Epidermal melanocyte (primary cell): ENCODE data around the gene ENHO.
A peak's percentile ranks its signal among the peaks of the same experiment; 100 is the strongest.
"Not testable (repeated sequence)": the region's sequence is repeated elsewhere in the genome, so short reads cannot be mapped to it uniquely, and the experiment has no call there.

Experiments
- DNase-seq: peaks from one replicate; pipeline ENCODE4 v3.0.0; 2011; ENCODE audit warnings: low spot score; ENCODE audit not compliant: insufficient read length

The ENHO gene

DNA sequence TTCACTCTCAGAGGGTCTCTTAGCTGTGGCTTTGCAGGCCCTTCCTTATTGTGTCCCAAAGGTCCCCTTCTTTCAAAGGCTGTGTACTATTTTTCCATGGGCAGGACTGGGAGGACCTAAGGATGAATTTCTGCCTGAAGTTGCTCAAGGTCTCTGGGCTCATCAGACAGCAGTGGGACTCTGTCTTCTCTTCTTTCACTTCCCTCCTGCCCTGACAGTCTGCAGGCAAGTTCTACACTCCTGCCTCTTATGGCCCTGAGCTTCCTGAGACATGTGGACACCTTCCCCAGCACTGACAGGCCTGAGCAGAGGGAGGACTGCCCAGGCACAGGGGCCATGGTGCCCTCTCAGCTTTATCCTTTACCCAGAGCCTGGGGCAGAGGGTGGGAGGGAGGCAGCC lies 14.8 kb downstream of the ENHO start:
- DNase-seq = no peak

DNA sequence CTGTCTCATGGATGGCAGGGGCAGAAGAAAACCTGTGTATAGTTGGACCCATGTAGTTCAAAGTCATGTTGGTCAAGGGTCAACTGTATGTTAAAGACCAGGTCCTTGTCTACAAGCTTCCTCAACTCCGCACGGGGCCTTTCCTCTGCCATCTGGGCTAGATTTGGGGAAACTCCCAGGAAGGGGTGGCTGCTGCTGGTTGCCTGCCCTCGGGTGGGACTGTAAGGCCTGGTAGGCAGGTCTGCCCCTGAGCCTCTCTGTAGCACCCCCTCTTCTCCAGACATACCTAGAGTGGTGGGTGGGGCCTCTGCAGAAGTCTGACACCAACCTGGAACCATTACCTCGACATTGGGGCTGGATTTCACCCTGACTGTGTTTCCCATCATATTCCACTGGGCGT lies 15.2 kb downstream of the ENHO start:
- no peak for DNase-seq

DNA sequence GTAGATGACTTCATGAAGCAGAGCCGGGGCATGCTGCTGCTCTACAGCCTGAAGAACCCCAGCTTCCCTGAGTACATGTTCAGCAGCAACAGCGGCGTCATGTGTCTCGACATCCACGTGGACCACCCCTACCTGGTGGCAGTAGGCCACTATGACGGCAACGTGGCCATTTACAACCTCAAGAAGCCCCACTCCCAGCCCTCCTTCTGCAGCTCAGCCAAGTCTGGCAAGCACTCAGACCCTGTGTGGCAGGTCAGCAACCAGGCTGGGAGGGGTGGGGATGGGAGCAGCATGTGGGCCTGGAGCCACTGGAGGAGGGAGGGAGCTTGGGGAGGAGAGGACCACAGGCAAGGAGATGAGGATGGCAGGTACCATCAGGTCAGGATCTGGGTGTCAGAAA lies 16.2 kb downstream of the ENHO start:
- DNase-seq = no peak

DNA sequence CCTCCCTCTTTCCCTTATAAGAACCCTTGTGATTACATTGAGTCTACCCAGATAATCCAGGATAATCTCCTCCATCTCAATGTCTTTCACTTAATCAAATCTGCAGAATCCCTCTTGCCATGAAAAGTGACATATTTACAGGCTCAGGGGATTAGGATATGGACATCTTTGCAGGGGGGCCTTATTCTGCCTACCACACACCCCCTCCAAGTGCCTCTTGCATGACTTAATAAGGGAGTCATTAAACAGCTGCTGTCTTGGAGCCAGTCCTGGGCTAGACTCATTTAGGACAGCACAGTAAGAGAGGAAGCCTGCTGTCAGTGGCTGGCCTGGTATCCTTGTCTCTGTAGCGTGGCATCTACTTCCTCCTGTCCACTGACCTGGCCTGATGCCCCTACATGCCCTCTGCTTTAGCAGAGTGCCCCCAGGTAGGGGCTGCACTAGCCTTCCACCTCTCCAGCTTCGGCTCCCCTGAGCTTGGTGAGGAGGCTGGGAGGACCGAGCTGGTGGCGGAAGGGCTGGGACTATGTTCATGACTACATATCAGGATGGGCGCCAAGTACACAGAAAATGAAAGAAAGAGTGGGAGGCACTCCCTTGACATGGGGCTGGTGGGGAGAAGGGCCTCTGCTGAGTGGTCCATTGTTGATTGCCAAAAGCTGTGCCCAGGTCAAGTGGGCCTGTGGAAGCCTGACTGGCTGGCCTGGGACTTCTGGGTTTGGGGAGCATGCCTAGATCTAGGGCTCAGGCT lies 17.2 kb downstream of the ENHO start:
- DNase-seq = no peak

DNA sequence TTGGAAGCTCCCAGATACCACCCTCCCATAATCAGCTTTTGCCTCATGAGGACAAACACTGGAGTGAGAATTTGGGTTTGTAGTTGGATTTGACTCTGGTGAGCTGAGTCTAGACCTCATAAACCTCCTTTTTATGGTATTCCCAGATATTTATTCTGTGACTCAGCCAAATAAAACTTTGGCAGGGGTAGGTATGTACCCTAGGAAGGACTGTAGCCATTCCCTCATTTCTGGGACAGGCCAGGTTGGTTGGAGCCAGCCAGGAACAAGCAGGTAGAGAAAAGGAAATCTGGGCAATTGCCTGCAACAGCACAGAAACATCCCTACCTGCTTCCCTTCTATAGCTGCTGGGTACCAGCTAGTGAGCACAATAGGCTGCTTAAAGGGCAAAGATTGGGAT lies 19.4 kb downstream of the ENHO start:
- DNase-seq = no peak

DNA sequence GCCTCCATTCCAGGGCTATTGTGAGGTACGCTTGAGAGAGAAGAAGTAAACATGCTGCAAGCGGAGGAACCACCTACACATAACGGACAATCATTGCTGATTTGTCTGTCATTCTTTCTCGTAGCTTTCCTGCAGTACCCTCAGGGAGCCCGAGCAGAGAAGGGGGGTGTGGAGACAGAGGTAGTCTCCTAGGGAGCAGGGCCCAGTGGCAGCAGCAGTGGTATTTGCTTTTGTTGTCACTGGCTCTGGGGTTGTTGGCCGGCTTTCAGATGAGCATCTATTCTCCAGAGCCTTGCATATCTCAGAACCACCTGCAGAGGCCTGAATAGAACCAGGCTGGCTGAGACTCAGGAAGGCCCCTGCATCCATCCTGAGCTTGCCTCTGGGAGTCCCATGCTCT lies 19.9 kb downstream of the ENHO start:
- no peak for DNase-seq

DNA sequence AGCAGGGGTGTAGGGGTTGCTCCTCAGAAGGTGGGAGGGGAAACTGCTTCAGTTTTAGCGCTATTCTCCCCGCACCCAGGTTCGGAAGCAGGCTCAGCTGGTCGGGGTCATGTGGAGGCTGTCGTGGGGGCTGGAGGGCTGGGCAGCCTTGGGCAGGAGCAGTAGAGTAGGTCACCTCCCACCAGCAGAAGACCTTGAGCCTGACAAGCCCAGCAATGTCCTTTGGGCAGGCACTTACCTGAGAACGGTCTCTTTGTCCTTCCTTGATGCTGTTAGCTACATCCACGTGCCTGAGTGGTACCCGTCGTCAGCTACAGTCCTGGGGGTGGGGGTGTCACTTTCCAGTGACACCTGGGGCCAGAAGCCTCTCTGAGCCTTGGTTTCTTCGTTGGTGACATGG lies 20.3 kb downstream of the ENHO start:
- DNase-seq = no peak

DNA sequence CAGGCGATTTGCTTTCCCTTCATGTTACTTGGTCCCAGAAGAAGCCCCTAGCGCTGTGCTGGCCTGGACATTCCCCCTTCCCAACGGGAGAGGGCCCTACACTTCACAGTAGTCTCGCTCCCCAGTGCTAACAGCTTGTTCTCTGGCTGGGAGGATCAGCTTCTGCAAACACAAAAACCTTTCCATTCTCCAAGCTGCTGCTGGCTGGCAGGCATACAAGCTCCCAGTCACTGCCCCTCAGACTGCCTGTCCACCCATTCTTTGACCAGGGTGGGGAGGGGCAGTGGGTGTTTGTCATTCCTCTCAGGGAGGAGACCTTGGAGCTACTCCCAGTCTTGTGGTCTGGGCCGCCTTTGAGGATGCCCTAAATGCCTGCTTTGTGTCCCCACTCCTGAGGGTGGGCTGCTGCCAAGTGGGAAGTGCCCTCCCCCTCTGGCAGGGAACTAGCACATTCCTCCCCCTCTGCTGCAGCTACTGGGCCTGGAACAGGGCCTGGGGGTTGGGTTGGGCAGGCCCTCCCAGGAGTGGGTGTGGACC lies 20.8 kb downstream of the ENHO start:
- DNase-seq = peak; percentile 75

DNA sequence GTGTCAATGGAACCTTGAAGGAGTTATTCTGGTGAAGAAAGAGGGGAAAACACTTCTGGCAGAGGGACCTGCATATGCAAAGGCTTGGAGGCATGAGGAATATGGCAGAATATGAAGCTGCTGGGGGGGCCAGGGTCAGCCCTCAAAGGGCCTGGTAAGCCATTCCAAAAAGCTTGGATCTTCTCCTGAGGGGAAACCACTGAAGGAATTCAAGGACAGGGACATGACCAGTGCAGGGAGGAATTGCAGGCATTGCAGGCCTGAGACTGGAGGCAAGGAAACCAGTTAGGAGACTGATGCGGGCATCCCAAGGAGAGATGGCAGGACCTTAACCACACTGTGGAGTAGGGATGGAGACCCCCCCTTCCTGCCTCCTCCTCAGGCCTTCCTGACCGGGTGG lies 21.4 kb downstream of the ENHO start:
- no peak for DNase-seq

DNA sequence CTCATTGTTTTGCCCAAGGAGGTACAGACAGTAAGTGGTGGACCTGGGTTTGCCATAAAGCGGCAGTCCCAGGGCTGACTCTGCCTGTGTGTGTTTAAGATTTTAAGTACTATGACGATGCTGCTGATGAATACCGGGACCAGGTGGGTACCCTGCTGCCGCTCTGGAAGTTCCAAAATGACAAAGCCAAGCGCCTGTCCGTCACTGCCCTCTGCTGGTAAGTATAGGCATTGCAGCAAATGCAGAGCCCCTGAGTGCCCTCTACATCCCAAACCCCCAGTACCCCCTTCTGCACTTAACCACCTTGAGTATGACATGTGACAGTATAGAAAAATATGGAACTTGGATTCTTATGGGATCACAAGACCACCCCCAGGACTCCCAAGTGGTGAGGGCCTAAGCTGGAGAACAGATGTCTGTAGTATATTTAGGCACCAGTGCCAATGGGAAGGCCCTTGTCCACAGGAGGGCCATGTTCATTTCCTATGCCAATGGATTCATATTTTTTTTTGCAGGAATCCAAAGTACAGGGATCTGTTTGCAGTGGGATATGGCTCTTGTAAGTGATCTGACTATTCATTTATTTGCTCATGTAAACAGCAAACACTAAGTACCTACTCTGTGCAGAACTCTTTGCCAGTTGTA lies 22.0 kb downstream of the ENHO start:
- peak; percentile 40 for DNase-seq

DNA sequence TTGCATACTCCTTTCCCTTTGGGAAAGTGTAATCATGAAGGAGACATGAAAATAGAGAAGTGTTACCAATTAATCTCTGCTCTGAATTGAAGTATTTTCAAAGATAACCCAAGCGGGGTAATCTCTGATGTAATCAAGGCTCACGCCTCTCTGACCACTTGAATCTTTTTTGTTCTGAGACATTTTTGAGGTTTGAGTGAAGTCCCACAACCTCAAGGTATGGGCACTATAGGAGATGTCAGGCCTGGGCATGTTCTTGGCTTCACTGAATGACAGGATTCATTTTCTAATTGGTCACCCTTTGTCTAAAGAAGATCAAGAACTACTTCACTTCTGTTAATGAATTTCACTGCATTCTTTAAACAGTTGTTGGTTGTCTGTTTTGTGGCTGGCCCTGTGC lies 23.7 kb downstream of the ENHO start:
- no peak for DNase-seq

DNA sequence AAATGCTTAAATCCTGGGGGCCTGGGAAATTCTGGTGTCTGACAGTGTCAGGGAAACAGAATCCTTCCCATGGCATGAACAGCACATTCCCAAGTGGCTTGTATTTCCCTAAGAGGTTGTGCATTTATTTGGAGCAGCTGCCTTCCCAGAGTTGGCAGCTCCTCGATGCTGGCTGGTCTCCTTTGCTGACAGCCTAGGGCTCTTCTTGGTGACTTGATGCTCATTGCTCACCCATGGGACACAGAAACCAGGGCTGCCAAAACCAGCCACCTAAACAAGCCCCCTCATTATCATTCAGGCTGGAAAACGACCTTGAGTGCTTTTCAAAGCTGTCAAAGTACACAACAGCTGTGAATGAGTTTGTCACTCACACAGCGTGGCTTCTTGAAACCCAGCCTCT lies 24.2 kb downstream of the ENHO start:
- DNase-seq = no peak

DNA sequence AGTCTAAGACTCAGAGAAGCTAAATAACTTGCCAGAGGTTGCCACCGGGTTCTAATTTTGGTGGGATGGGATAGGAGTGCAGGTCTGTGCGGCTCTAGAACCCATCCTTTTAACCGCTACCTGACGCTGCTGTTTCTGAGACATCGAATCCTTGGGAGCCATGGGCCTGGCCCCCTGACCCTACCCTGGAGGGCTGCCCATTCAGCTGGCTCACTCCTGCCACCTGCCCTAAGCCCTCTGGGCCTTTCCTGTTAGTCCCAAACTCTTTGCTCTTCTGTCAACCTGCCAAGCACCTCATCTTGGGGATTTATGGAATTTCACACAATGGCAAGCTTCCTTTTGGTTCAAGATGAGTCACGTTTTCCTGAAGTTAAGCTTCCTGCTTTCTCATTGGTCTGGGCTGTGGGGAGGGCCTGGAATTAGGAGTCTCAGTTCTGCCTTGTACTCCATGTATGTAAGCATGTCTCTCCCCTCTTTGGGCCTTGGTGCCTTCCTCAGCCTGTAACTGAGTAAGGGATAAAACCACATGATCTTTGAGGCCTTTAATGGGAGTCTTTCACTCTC lies 26.6 kb downstream of the ENHO start:
- no peak for DNase-seq

DNA sequence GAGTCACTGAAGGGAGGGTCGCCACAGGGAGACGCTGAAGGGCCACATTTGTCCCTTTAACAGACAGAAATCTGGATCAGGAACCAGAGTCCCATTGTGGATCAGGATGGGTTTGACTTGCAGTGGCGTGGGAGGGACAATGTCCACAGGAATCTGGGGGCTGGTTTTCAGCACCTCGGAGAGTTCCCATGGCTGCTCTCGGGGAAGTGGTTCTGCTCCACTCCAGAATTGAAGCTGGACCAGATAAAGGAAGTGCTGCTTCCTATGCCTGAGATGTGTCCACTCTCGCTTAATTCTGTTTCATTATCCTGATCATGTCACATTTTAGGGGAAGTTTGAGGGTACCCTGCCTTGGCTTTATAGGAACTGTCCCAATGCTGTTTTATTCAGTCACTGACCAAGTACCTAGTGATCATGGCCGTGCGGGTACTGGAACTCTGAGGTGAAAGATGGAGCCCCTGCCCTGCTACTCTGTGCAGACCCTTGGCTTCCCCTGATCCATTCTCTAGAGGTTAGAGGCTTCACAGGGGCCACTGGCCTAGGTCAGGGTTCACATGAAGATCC lies 28.7 kb downstream of the ENHO start:
- DNase-seq = peak; percentile 44

DNA sequence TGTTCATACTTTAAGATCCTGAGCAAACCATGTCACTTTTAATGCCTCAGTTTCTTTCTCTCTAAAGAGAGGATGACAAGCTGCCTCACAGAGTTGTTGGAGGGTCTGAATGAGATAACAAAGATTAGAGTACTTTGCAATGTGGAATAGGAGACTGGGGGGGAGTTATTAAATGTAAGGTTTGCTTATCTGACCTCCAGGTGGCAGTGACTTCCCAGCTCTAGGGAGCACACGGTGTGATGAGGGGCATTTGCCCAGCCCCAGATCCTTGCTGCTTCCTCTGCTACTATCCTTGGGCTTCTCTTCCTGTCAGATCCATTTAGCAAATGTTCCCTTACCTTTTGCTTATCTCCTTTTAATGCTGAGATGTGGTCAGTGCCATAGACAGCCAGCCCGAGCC lies 30.7 kb downstream of the ENHO start:
- DNase-seq = no peak

DNA sequence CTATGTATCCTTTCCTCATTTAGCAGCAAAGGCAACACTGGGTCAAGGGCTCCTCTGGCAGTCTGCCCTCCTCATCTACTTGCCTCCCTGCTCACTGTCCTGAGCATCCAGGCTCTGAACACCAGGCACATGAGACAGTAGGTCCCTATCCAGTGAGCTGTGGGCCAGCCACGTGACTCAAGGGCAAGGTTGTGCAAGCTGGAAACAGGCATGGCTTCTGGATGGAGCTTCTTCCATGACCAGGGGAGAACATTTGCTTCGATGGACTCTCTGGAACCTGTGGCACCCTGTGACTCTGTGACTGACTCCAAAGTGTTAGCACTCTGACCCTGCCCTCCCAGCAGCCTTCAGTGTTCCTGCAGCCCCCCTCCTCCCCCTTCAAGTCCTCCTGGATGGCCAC lies 31.2 kb downstream of the ENHO start:
- no peak for DNase-seq

DNA sequence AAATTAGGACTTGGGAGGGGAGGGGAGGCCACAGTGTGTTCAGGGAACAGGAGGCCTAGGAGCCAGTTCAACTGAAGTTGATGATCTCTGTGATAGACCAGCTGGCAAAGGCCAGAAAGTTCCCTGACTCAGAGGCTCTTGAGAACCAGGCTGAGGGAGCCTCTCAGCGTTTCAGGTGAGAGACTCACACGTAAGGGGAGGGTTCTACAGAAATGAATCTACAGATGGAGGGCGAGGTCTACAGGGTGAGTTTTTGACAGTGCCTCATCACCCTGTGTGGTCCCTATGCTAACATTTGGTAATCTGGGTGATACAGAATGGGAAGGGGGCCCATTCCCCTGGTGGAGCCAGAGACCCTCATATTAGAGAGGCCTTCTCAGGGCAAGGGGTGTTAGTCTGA lies 32.0 kb downstream of the ENHO start:
- no peak for DNase-seq

DNA sequence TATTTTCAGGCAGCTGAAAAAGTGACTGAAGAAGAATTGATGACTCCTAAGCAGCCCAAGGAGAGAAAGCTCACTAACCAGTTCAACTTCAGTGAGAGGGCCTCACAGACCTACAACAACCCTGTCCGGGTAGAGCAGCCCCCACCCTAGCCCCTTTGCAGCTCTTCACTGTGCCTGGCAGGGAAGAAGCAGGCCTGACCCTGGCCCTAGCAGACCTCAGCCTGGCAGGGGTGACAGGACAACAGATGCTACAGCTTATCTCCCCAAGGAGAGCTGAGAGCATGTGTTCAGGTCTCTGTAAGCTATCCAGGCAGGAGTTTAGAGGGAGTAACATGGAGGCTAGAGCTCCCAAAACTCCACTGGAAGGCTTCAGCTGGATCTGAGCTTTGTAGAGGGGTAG lies 32.4 kb downstream of the ENHO start:
- no peak for DNase-seq

DNA sequence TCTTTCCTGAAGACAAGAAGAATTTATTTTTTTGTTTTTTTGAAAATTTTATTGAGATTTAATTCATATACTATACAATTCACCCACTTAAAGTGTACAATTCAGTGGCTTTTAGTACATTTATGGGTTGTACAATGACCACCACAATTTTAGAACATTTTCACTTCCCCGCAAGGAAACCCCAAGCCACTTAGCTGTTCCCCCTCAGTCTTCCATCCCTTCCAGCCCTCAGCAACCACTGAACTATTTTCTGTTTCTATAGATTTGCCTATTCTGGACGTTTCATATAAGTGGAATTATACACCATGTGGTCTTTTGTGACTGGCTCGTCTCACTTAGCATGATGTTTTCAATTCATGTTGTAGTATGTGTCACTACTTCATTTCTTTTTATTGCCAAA lies 36.2 kb downstream of the ENHO start:
- no peak for DNase-seq

DNA sequence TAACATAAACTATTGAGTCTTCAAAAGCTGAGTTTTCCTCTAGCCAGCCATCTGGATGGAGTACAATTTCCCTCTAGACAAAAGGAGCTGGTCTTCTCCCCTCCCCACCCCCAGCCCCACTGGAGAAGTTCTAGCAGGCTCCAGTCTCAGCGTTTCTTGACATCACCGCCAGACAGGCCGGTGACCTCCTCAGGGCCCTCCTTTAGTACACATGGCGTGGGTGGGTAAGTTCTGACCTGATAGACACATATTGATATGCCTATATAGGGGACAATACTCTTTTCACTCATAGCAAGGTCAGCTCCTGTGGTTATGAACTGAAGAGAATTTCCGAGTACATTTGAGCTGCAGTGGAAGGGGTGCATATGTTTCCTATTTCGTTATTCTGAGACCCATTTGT lies 37.0 kb downstream of the ENHO start:
- no peak for DNase-seq

DNA sequence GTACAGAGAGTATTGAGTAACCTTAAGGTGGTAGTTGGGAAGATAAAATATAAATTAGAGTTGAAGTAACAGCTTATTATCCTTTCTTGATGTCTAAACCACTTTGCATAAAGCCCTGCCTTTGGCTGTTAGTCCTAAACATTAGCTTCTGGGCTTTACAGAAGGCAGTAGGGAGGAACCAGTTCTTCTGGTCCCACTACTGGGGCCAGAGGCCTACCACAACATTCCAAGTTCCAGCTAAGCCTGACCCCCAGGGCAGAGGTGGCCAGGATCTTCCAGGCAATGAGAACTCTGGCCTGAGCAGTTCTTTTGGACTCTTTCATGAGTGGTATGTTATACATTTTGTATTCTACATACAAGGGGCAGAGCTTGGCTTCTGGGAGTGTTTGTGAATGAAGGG lies 38.1 kb downstream of the ENHO start:
- DNase-seq = no peak

DNA sequence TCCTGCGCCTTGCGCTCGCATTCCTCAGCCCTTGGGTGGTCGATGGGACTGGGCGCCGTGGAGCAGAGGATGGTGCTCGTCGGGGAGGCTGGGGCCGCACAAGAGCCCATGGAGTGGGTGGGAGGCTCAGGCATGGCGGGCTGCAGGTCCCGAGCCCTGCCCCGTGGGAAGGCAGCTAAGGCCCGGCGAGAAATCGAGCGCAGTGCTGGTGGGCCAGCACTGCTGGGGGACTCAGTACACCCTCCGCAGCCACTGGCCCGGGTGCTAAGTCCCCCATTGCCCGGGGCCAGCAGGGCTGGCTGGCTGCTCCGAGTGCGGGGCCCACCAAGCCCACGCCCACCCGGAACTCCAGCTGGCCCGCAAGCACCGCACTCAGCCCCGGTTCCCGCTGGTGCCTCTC lies 40.0 kb downstream of the ENHO start:
- not testable (repeated sequence) for DNase-seq
